MM.1S (cell line): ENCODE results near the gene TPK1.
A peak's percentile ranks its signal among the peaks of the same experiment; 100 is the strongest.

ENCODE experiments used
- DNase-seq: peaks from one replicate; pipeline ENCODE4 v3.0.0-alpha.2; 2015
- H2AFZ ChIP-seq: fragments of 300-600 bp; sonication (generic); 2 replicates; pipeline ENCODE4 v1.6.0; 2016; ENCODE audit warnings: antibody characterized with exemption, low read length
- H3F3A ChIP-seq: fragments of 300-600 bp; sonication (generic); 2 replicates; pipeline ENCODE4 v1.6.1; 2016; ENCODE audit warnings: mild to moderate bottlenecking, antibody characterized with exemption, low read length, moderate library complexity, mixed read lengths; ENCODE audit not compliant: insufficient read depth
- H3K27ac ChIP-seq: fragments of 300-600 bp; sonication (generic); 2 replicates; pipeline ENCODE4 v1.5.1; 2016; ENCODE audit warnings: mild to moderate bottlenecking, low read length
- H3K27me3 ChIP-seq: fragments of 300-600 bp; sonication (generic); replicated peaks from 2 replicates; pipeline ENCODE4 v1.6.0; 2016; ENCODE audit warnings: low read length; ENCODE audit not compliant: insufficient read depth
- H3K36me3 ChIP-seq: fragments of 300-600 bp; sonication (generic); replicated peaks from 2 replicates; pipeline ENCODE4 v1.6.1; 2016; ENCODE audit warnings: mild to moderate bottlenecking, low read length, mixed read lengths; ENCODE audit not compliant: insufficient read depth
- H3K4me1 ChIP-seq: fragments of 300-600 bp; sonication (generic); 2 replicates; pipeline ENCODE4 v1.6.1; 2016; ENCODE audit warnings: low read length, mixed read lengths
- H3K4me2 ChIP-seq: fragments of 300-600 bp; sonication (generic); 2 replicates; pipeline ENCODE4 v1.6.0; 2016; ENCODE audit warnings: low read depth, low read length
- H3K4me3 ChIP-seq: fragments of 300-600 bp; sonication (generic); 2 replicates; pipeline ENCODE4 v1.5.1; 2016; ENCODE audit warnings: low read length, mixed read lengths
- H3K79me2 ChIP-seq: fragments of 300-600 bp; sonication (generic); 2 replicates; pipeline ENCODE4 v1.6.1; 2016; ENCODE audit warnings: mixed run types, low read length, mixed read lengths
- H3K9ac ChIP-seq: fragments of 300-600 bp; sonication (generic); 2 replicates; pipeline ENCODE4 v1.6.1; 2016; ENCODE audit warnings: low read length, mixed read lengths
- H3K9me2 ChIP-seq: fragments of 300-600 bp; sonication (generic); replicated peaks from 2 replicates; pipeline ENCODE4 v1.6.1; 2016; ENCODE audit warnings: mild to moderate bottlenecking, low read length, mixed read lengths; ENCODE audit not compliant: insufficient read depth
- H3K9me3 ChIP-seq: fragments of 300-600 bp; sonication (generic); replicated peaks from 2 replicates; pipeline ENCODE4 v1.6.1; 2016; ENCODE audit warnings: mild to moderate bottlenecking, low read length, mixed read lengths; ENCODE audit not compliant: insufficient read depth
- H4K20me1 ChIP-seq: fragments of 300-600 bp; sonication (generic); 2 replicates; pipeline ENCODE4 v1.6.1; 2016; ENCODE audit warnings: mild to moderate bottlenecking, low read length, moderate library complexity, mixed read lengths; ENCODE audit not compliant: insufficient read depth
- EZH2 ChIP-seq: fragments of 300-600 bp; sonication (generic); optimal IDR thresholded peaks from 2 replicates; pipeline ENCODE3; 2017; ENCODE audit warnings: low read depth, mild to moderate bottlenecking, antibody characterized with exemption, low read length, mixed read lengths
- EZH2phosphoT487 ChIP-seq: fragments of 300-600 bp; sonication (generic); IDR thresholded peaks from 2 replicates; pipeline ENCODE4 v1.6.1; 2018; ENCODE audit warnings: antibody characterized with exemption, low read length
- TF ChIP-seq, protein P1 (sequence below): fragments of 300-600 bp; sonication (generic); IDR thresholded peaks from 2 replicates; pipeline ENCODE4 v1.5.1; 2016; ENCODE audit warnings: antibody characterized with exemption, low read length, mixed read lengths

TPK1 gene

DNA sequence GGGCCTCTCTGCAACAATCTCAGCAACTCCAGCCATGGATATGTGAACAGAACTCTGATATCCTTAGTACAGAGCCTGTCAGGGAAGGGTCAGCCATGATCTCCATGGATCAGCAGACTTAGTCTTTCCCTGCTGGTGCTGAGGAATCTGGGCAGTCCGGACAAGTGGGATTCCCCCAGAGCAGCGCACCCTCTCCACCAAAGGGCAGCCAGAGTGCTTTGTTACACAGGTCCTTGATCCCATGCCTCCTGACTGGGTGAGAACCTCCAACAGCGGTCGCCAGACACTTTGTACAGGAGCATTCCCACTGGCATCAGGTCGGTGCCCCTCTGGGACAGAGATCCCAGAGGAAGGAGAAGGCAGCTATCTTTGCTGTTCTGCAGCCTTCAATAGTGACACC lies 38.9 kb downstream of the TPK1 start:
- no peaks in the 10 kb centered on the region for H3K4me1 ChIP-seq
- no peak overlapping the region for H2AFZ ChIP-seq
- H3F3A ChIP-seq = no peaks in the 10 kb centered on the region
- H3K27me3 ChIP-seq = no peaks in the 10 kb centered on the region
- H3K9me3 ChIP-seq = no peaks in the 10 kb centered on the region
- H3K79me2 ChIP-seq = no peaks in the 10 kb centered on the region
- TF ChIP-seq EZH2 (no peak), EZH2phosphoT487 (no peak)
- TF ChIP-seq, protein P1, sequence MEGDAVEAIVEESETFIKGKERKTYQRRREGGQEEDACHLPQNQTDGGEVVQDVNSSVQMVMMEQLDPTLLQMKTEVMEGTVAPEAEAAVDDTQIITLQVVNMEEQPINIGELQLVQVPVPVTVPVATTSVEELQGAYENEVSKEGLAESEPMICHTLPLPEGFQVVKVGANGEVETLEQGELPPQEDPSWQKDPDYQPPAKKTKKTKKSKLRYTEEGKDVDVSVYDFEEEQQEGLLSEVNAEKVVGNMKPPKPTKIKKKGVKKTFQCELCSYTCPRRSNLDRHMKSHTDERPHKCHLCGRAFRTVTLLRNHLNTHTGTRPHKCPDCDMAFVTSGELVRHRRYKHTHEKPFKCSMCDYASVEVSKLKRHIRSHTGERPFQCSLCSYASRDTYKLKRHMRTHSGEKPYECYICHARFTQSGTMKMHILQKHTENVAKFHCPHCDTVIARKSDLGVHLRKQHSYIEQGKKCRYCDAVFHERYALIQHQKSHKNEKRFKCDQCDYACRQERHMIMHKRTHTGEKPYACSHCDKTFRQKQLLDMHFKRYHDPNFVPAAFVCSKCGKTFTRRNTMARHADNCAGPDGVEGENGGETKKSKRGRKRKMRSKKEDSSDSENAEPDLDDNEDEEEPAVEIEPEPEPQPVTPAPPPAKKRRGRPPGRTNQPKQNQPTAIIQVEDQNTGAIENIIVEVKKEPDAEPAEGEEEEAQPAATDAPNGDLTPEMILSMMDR = no peak
- H3K9me2 ChIP-seq = no peaks in the 10 kb centered on the region
- no peak overlapping the region for H3K4me2 ChIP-seq
- no peak overlapping the region for H3K4me3 ChIP-seq
- H3K36me3 ChIP-seq = no peaks in the 10 kb centered on the region
- no peak for DNase-seq
- no peak overlapping the region for H3K27ac ChIP-seq
- H3K9ac ChIP-seq = no peak overlapping the region
- no peaks in the 10 kb centered on the region for H4K20me1 ChIP-seq

- H3K27ac ChIP-seq = no peak overlapping the region
- no peaks in the 10 kb centered on the region for H3K36me3 ChIP-seq
- no peak overlapping the region for H2AFZ ChIP-seq
- no peaks in the 10 kb centered on the region for H3K9me3 ChIP-seq
- H3K9ac ChIP-seq = no peak overlapping the region
- no peaks in the 10 kb centered on the region for H3K4me1 ChIP-seq
- H4K20me1 ChIP-seq = no peaks in the 10 kb centered on the region
- H3F3A ChIP-seq = no peaks in the 10 kb centered on the region
- DNase-seq = no peak
- no peaks in the 10 kb centered on the region for H3K27me3 ChIP-seq
- no peak overlapping the region for H3K4me3 ChIP-seq
- TF ChIP-seq, protein P1 = no peak
- TF ChIP-seq EZH2 (no peak), EZH2phosphoT487 (no peak)
- H3K9me2 ChIP-seq = no peaks in the 10 kb centered on the region
- H3K4me2 ChIP-seq = 0 out of 2 replicates have a peak overlapping the region, but pooled peaks have one; percentile 5
- H3K79me2 ChIP-seq = no peaks in the 10 kb centered on the region
These were observed 43.8 kb downstream of the TPK1 start for GRCh38 chr7:144792050-144792449.

GRCh38 chr7:144791488-144791887 lies 44.4 kb downstream of the TPK1 start:
- no peak for TF ChIP-seq EZH2phosphoT487
- TF ChIP-seq, protein P1 = no peak
- TF ChIP-seq EZH2 = no peak
- H3K9ac ChIP-seq = no peak overlapping the region
- no peaks in the 10 kb centered on the region for H3K4me1 ChIP-seq
- no peaks in the 10 kb centered on the region for H4K20me1 ChIP-seq
- 0 out of 2 replicates have a peak overlapping the region, but pooled peaks have one; percentile 5 for H3K4me2 ChIP-seq
- no peaks in the 10 kb centered on the region for H3K36me3 ChIP-seq
- no peaks in the 10 kb centered on the region for H3K27me3 ChIP-seq
- no peaks in the 10 kb centered on the region for H3K79me2 ChIP-seq
- no peak overlapping the region for H3K27ac ChIP-seq
- H2AFZ ChIP-seq = no peak overlapping the region
- no peaks in the 10 kb centered on the region for H3K9me2 ChIP-seq
- H3F3A ChIP-seq = no peaks in the 10 kb centered on the region
- H3K4me3 ChIP-seq = no peak overlapping the region
- peak; percentile 52 for DNase-seq
- H3K9me3 ChIP-seq = no peaks in the 10 kb centered on the region
